Bladder microvascular endothelial cell (primary cell): ENCODE results near the gene AMPD2. TPM values are rescaled to one million over a fixed set of nuclear protein-coding genes. Genes with fewer than 3 reads are reported as not detected.

Experiments
- total RNA-seq: library from RNA; depleted of rRNA; stranded (reverse); fragments of >200 nt; gene quantifications from 2 replicates; pipeline ENCODE4 v1.2.3, GENCODE V29; 2014

Gene AMPD2
- total RNA-seq, result 28.2 and 46.6 TPM in 2 replicates

GRCh38 chr1:109619576-109620400, at the start of gene AMPD2, which contains the start of gene GNAT2:
Gene AMPD2 (plus strand): TSS chr1:109619837. CDS start chr1:109621176, 1,339 bp downstream.
Gene GNAT2 (minus strand): TSS chr1:109619616. CDS start chr1:109612870, 6,746 bp downstream.

DNA sequence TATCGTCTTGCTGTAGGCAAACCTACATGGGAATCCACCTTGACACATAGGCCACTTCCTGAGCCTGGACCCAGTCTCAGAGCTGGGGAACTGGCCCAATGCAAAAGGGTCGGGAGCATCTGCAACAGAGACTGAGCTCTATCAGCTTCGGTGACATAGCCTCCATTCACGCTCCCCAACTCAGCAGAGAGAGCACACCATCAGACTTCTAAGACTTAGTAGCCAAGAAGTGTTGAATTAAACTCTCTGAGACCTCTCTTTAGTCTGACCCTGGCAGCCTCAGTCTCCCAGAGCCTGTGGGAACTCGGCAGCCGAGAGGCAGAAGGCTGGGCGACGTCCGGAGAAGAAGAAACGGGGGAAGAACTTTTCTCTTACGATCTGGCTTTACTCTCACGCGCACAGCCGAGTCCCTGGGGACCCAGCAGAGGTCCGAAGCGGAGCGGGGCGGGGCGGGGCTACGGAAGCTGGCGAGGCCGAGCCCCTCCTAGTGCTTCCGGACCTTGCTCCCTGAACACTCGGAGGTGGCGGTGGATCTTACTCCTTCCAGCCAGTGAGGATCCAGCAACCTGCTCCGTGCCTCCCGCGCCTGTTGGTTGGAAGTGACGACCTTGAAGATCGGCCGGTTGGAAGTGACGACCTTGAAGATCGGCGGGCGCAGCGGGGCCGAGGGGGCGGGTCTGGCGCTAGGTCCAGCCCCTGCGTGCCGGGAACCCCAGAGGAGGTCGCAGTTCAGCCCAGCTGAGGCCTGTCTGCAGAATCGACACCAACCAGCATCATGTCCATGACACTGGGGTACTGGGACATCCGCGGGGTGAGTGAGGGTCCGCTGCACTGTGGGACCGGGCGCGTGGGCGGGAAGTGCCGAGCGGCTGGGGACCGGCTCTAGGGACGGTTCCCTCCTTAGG, 36.2 kb downstream of the AMPD2 start, which contains the start of gene GSTM4:
GSTM4 (plus strand) TSS at position 485 of the 905 bp plus-strand sequence; CDS start at position 776, 291 bp downstream.

GRCh38 chr1:109667452-109668122, 48.0 kb downstream of the AMPD2 start, which contains the start of gene GSTM2:
Gene GSTM2 (plus strand): TSS chr1:109668057. CDS start chr1:109668116, 59 bp downstream.

Other genes starting within 250 kb of the AMPD2 start
- gene SORT1, start 221.9 kb upstream of the AMPD2 start, total RNA-seq, result 14.9 and 32.0 TPM in 2 replicates
- 36.8 and 48.5 TPM in 2 replicates for gene PSMA5, start 193.4 kb upstream of the AMPD2 start, total RNA-seq
- 0.13 TPM in 1 of 2 replicates, not detected in the other for gene SYPL2, start 153.3 kb upstream of the AMPD2 start, total RNA-seq
- 0.49 and 1.2 TPM in 2 replicates for gene ATXN7L2, start 135.9 kb upstream of the AMPD2 start, total RNA-seq
- 2.8 and 7.0 TPM in 2 replicates for gene CYB561D1, start 125.7 kb upstream of the AMPD2 start, total RNA-seq
- gene AMIGO1, start 110.1 kb upstream of the AMPD2 start, total RNA-seq, result 0.16 and 3.0 TPM in 2 replicates
- under 0.01 TPM in 1 of 2 replicates, not detected in the other for gene GPR61, start 80.0 kb upstream of the AMPD2 start, total RNA-seq
- 11.5 and 18.3 TPM in 2 replicates for gene GNAI3, start 71.2 kb upstream of the AMPD2 start, total RNA-seq
- 0.31 and 0.49 TPM in 2 replicates for gene GNAT2, start 221 bp upstream of the AMPD2 start, total RNA-seq
- gene GSTM4, start 36.3 kb downstream of the AMPD2 start, total RNA-seq, result 1.3 and 3.8 TPM in 2 replicates
- 0.97 and 3.7 TPM in 2 replicates for gene GSTM2, start 48.2 kb downstream of the AMPD2 start, total RNA-seq
- not detected in 2 replicates for gene GSTM1, start 68.0 kb downstream of the AMPD2 start, total RNA-seq
- gene GSTM5, start 92.4 kb downstream of the AMPD2 start, total RNA-seq, result not detected in 2 replicates
- 16.8 and 27.5 TPM in 2 replicates for gene GSTM3, start 121.2 kb downstream of the AMPD2 start, total RNA-seq
- gene EPS8L3, start 144.1 kb downstream of the AMPD2 start, total RNA-seq, result not detected in 2 replicates